ENCODE measurements around the gene HSPG2. TPM values are rescaled to one million over a fixed set of nuclear protein-coding genes. Genes with fewer than 3 reads are reported as not detected.

Gene HSPG2
- total and polyA plus RNA-seq, 2 of the 8 experiments (the other 6 are each of a cell fraction or from before 2014, with no cell fraction given), result 17.8 to 111 TPM

- TF ChIP-seq ZNF274 (IDR thresholded peaks at IDR 0.05; ENCODE audit: borderline replicate concordance, extremely low read depth, low read length) (no peak), GTF2F1 (IDR thresholded peaks at IDR 0.05; ENCODE audit: borderline replicate concordance, low read depth, low read length) (no peak), TAF7 (optimal IDR thresholded peaks at IDR 0.05; ENCODE audit: borderline replicate concordance, low read depth, low read length) (no peak), CBX8 (IDR thresholded peaks at IDR 0.05; ENCODE audit: borderline replicate concordance, low read depth, low read length) (no peak), PHF8 (conservative IDR thresholded peaks at IDR 0.05; ENCODE audit: low read depth, low read length) (no peak)
Observed at GRCh38 chr1:21897844-21898243, 39.3 kb downstream of the HSPG2 start (continued).
